ENCODE results near the gene TMEM121.
"Not testable (repeated sequence)": the region's sequence is repeated elsewhere in the genome, so short reads cannot be mapped to it uniquely, and the experiment has no call there.

Gene TMEM121

DNA sequence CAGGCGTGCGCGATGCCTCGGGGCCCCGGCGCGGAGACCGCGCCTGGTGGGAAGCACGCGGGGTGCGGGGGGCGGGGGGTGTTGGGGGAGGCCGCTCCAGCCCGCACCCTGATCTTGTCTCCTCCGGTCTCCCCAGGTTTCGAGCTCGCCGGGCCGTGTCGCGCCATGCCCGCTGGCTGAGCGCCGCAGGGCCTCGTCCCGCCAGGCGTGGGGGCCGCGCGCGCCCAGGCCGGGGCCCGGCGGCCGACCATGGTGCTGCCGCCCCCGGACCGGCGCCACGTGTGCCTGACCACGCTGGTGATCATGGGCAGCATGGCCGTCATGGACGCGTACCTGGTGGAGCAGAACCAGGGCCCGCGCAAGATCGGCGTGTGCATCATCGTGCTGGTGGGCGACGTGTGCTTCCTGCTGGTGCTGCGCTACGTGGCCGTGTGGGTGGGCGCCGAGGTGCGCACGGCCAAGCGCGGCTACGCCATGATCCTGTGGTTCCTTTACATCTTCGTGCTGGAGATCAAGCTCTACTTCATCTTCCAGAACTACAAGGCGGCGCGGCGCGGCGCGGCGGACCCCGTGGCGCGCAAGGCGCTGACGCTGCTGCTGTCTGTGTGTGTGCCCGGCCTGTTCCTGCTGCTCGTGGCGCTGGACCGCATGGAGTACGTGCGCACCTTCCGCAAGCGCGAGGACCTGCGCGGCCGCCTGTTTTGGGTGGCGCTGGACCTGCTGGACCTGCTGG, 2.4 kb downstream of the TMEM121 start:
- no peak for DNase-seq (ENCODE audit: low spot score)

DNA sequence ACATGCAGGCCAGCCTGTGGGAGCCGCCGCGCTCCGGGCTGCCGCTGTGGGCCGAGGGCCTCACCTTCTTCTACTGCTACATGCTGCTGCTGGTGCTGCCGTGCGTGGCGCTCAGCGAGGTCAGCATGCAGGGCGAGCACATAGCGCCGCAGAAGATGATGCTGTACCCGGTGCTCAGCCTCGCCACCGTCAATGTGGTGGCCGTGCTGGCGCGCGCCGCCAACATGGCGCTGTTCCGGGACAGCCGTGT, 2.9 kb downstream of the TMEM121 start:
- DNase-seq (ENCODE audit: low spot score), result no peak

DNA sequence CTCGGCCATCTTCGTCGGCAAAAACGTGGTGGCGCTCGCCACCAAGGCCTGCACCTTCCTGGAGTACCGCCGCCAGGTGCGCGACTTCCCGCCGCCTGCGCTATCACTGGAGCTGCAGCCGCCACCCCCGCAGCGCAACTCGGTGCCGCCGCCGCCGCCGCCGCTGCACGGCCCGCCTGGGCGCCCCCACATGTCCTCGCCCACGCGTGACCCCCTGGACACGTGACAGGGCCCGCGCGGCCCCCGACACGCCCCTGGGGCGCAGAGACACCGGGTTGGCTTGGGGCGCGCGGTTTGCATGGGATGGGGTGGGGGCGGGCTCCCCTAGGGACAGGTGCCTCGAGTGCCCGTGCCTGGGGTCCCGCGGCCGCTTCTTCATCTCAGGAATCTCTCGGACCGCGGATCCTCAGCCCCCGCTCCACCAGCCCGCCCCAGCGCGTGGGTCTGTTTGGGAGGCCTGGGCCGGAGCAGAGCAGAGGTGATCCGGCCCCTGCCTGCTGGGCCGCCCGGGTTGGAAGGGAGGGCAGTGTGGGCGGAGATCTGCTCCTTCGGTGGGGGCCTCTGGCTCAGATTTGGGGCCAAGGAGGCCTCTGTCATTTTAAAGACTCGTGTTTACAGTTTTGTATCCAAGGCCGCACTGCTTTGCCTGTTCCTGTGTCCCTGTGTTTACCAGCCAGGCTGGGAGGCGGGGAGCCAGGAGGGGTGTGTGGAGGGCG, 3.3 kb downstream of the TMEM121 start:
- DNase-seq (ENCODE audit: low spot score), result no peak

DNA sequence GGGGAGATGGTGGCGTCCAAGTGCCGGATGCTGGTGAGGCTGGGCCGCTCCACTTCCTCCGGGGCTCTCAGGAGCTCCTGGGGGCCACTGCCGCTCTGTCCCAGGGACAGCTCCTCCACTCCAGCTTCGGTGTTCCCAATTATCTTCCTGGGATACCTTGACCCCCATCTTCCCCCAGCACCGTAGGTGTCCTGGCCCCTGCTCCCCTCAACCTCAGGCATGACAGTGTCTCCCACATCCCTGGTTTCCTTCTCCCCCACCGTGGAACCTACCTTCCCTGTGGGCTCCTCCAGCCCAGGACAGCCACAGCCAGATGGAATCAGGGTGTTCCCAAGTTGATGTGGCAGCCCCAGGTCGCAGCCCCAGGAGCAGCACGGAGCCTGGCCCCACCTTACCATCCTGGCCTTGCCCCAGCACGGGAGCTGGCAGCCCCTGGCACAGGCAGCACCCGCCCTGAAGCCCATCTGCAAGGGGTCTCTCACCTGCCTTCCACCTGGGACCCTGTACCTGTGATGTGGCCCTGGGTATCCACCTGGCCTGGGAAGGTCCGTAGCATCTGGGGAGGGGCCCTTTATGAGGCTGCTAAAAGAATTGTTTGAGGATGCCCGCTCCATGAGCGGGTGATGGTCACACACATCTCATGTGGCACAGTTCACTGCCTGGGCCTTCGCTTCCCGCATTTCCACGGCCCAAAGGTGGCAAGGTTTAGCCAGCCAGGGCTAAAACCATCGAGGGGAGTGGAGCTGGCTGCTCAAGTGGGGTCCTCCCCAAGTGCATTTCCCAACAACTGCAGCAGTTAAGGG, 4.1 kb downstream of the TMEM121 start:
- DNase-seq (ENCODE audit: low spot score), result no peak

DNA sequence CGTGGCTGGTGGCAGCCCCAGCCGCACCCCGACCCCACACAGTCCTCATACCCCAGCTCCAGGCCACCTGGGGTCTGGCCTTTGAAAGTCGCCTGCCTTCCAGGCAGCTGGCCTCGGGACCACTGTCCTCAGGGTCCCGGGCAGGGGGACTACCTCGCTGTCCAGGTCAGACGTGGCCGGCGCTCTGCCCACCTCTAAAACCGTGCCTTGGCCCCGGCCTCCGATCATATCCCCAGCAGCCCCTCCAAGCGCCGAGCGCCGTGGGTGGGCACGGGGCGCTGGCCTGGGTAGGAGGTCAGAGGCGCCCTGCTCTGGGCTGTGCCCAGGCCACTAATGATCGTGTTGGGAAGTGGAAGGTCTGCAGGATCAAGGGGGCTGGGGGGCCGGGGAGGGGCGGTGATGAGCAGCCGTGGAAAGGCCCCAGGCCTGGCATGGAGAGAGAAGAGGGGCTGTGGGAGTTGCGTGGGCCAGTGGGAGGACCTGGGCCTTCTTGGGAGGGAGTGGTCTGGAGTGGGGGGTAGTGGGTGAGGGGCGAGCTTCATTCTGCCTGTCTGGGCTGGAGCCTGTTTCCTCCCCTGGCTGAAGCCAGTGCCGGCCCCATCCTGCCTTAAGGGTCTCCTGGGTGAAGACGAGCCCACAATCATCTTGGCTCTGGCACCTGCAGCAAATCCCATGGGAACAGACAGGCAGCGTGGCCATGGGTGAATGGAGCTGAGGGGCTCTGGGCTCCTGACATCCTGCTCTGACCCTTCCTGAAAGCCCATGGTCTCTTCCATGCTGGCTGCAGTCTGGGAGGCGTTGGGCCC, 4.9 kb downstream of the TMEM121 start:
- DNase-seq (ENCODE audit: low spot score), result no peak

DNA sequence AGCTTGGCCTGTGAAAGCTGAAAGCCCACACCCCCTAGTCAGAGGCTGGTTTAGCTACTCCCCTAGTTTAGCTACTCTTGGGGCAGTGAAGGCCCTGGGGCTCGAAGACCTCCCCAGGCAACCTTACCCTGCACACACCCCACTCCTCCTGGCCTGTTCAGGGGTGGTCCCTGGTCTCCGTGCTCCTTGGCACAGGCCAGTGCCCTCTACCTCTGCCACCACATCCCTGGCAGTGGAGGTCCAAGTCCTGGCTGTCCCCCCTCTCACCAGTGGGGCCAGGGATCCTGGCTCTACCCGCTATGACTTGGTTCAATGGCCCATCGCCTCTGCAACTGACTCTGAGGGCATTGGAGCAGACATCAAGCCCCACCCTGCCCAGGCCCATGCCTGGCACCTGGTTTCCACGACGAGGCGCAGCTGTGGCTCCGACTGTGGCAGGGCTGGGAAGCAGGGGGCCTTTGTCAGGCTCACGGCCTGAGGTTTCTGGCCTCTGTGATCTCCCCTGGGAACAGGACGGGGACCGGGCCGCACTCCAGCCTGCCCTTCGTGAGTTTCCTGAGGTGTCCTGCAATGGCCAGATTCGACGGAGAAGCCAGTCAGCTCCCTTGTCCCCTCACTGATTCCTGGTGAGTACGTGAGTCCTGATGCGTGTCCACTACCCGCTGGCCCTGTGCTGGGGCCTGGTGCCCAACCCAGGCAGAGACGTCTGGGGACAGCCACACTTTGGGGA, 5.7 kb downstream of the TMEM121 start:
- no peak for DNase-seq (ENCODE audit: low spot score)

DNA sequence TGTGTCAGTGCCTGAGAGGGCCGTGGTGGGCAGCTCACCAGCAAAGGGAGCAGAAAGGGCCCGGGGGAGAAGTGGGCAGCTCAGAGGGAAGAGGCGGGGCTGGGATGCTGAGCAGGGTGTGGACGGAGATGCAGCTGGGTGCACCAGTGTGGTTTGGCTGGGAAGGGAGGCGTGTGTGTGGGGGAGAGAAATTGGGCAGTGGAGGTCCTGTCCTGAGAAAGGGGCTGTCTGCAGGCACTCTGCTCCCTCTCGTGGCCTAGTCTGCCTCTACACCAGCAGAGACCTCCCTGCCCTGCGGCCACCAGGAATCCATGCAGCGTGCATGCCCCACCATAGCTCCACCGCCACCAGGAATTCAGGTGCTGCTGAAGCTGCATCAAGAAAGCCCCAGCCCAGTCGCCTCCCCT, 6.4 kb downstream of the TMEM121 start:
- peak; percentile 41 for DNase-seq (ENCODE audit: low spot score)

DNA sequence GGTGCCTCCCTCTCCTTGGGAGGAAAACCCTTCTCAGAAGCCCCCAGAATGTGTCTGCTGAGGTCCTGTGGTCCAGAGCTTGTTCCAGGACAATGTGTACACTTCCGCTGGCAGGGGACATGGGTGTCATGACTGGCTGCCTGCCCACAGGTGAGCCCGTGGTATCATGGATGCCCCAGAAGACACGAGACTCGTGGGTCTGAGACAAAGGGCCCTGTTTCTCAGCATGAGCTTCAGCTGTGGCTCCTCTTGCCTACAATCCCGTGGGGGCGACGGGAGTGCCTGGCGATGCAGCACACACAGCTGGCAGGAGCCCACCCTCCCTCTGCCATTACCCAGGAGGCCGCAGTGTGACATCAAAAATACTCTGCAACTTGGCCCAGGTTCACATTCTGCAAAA, 7.0 kb downstream of the TMEM121 start:
- DNase-seq (ENCODE audit: low spot score), result no peak

DNA sequence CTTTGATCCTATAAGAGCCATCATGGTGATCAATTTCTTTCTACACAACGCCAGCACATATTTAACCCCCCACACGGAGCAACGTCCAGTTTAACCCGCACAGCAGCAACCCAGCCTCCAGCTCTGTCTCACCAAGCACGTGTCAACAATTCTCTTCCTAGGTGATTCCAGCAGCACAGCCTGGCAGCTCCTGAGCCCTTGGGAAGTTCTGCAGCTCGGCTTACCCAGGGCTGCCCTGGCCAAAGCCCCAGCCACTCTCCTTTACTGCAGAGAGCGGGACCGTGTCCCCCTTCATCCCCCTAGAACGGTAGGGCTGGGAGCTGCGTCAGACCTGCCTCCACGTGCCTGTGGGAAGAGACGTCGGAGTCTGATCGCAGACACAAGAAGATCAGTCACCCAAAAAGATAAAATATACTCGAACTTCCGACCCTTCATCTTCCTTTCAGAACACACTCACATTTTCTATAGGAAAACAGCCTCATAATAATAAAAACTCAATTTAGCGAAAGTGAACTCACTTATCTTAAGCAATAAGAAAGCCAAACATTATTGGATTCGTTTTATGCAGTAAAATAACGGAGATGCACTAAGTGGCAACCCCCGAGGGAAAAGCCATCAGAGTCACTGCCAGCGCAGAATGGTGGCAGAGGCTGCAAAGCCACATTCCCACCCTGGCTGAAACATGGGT, 7.6 kb downstream of the TMEM121 start:
- DNase-seq (ENCODE audit: low spot score), result no peak

DNA sequence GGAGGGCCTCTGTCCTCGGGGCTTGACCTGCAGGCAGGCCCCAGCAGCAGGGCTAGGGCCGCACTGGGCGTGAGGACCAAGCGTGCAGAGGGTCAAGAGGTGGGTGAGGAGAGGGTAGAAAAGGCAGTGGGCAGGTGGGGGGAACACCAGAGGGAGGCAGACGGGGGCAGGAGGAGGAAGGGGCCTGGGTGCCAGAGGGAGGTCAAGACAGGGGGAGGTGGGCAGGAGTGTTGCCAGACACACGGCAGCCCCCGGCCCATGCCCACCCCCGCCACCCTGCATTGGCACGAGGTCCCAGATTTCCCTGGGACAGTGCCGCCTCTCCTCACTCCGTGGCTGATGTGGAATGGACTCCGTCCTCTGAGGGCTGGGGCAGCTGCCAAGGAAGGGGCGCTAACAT, 8.2 kb downstream of the TMEM121 start:
- DNase-seq (ENCODE audit: low spot score), result no peak

DNA sequence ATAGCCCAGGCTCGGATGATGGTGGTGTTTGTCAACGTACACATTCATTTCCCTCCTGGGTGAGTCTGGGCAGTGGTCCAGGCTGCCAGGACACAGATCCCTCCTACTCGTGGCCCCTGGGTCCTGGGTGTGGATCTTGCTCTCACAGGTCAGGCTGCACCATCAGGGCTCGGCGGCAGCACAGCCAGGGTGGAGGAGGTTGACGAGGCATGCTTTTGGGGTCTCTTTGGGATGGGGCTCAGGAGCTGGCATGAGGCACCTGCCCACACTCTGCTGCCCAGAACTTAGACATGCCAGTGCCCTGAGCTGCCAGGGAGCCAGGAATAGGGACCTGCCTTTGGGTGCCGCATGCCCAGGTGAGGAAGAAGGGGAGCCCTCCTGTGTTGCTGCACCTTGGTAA, 9.7 kb downstream of the TMEM121 start:
- DNase-seq (ENCODE audit: low spot score), result no peak

DNA sequence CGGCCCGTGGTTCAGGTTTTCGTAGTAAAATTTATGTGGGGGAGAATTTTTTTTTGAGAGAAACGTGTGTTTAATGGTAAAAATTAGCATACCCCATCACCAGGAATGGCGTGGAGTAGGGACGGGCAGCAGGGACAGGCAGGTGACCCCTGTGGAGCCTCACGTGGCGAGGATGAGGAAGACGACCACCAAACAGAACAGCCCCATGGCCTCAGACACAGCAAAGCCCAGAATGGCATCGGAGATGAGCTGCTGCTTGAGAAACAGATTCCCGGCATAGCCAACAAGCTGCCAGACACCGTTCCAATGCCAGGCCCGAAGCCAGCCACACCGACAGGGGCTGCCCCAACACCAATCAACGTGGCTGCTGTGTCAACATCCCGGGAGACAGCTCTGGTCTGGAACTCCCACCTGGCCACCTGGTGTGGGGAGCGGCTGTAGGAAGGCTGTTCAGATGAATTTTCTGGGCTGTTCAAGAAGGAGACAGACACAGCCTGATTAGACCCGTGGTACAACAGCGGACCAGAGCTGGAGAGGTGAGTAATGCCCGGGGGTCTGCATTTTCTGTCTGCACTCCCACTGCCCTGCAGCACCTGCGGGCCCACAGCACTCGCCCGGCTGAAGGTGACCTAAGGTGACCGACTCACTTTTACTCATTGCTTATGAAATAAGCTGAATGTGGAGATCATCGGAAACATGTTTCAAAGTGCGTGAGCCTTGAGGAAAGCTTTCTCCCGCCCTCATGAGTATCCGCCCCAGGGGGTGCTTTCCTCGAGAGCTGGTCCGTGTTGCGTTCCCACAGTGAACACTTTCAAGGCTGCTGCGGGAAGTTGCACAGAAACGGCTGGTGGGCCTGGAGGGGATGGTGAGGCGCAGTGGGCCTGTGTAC, 10.6 kb downstream of the TMEM121 start:
- no peak for DNase-seq (ENCODE audit: low spot score)

DNA sequence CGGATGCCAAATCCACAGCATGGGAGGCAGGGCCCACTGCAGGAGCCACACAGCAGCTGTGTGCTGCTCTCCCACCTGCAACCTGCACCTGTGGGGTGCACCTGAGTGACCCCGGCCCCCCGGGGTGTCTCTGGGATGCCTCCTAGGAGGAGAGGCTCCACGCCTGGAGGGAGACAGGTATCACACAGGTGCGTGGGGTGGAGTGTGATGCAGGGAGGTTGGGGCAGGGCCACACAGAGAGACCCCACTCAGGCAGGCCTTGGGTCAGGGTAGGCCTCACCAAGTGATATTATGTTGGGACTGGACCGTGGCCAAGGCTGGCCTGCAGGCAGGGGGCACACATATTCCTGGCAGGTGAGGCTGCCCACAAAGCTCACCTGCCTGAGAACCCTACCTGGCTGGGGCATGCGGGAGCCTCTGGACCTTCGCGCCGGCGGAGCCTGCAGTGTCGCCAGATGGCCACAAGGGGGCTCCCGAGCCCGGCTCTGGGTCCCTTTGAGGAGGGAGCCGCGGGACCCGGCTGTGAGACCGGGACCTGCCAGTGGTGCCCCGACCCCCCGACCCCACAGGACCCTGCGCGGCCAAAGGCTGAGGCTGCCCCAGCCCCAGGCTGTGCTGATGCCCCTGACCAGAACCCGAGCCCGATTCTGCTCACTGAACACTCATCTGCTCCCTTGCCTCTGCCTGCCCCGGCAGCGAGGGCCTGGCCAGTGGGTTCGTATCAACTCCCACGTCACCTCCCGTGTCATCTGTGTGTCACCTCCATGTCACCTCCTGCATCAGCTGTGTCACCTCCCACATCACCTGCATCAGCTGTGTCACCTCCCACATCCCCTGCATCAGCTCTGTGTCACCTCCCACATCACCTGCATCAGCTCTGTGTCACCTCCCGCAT, 11.4 kb downstream of the TMEM121 start:
- DNase-seq (ENCODE audit: low spot score), result peak; percentile 70

DNA sequence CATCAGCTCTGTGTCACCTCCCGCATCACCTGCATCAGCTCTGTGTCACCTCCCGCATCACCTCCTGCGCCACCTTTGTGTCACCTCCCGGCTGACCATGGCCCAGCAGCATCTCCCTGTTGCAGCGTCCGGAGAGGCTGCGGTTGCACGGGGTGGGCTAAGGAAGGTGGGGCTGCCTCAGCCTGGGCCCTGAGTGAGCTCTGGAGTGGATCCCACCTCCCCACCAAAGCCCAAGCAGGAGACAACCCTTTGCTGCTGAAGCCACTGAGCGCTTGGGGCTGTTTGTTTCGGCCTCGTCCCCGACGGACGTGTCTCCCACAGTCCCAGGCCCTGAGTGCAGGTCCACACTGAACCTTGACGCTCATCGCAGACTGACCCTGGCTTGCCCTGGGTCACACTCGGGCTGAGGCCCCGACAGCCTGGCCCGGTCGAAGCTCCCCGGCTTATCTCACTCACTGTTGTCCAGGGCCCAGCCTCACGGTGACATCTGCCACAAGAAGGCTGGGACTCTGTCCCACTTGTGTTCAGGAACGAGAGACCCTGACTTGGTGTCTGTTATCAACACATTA, 12.2 kb downstream of the TMEM121 start:
- no peak for DNase-seq (ENCODE audit: low spot score)

DNA sequence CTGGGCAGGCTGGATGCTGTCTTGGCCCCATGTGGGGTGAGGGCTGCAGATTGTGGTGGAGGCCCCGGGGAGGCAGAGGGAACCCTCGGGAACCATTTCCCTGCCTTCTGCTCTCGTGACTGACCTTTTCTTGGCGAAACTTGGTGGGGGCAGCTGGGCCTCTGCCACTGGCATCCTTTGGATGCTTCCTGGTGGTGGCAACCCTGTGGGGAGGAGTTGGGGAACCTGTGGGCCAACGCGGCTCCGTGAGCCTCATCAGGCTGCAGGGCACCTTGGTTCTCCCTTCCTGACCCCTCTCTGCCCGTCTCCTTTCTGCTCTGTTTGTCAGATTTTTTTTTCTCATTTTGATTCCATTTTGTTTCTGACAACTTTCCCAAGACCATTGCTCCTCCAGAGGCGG, 14.4 kb downstream of the TMEM121 start:
- no peak for DNase-seq (ENCODE audit: low spot score)

DNA sequence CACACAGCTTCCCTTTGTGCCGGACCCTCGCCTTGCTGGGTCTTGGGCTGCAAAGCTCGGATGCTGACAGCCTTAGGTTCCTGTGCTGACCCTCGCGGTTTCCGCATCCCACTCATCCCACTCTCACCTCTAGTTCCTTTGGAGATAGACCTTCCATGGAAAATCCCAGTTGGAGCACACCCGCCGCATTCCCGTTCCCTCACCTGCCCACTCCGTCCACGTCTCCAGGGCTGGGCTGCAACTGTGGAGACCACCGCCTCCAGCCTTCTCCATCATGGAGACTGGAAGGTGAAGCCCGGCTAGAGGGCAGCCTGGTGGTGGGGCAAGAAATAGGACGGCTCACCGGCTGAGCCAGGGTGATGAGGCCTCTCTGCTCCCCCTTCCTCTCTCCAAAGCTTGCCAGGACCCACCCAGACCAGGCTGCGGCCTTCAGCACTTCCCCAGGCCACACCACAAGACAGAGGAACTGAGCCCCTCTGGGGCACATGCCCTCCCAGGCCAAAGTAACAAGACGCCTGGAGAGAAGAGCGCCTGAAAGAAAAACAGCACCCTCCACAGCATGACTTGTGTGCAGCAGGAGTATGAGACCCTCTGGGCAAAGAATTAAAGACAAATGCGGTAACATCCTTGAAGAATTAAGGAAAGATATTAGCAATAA, 15.0 kb downstream of the TMEM121 start:
- DNase-seq (ENCODE audit: low spot score), result no peak

DNA sequence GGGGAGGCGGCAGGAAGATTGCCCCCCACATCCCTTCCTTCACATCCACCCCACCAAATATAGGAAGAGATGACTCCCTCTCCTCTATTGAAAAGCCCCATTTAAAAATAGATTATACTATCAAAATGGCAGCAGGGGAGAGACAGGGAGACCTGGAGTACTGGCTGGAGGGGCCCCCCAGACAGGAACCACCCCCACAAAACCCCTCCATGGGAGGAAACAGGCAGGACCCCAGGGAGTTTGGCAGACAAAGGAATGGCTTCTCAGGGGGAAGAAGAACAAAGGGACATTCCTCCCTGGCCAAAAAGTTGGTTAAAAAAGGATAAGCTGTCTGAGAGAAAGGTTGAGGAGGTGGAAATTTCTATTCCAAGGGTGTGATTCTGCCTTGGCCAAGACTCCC, 19.3 kb downstream of the TMEM121 start:
- DNase-seq (ENCODE audit: low spot score), result not testable (repeated sequence)

DNA sequence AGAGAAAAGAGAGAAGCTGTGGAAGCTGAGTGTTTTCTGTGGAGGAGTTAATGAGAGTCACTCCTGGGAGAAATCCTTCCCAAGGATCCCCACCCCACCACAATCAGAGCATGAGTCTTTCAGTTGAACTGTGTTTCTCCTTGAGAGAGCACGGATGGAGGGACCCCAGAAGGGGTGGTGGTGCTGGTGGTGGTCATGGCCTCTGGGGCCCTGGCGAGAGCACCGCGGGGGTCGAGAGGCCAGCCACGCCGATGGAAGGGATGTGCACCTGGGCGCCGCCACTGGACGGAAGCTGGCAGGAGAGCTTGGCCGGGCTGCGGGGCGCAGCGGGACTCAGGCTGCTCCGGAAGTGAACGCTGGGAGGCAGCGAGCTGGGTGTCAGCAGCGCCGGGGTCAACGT, 20.0 kb downstream of the TMEM121 start:
- not testable (repeated sequence) for DNase-seq (ENCODE audit: low spot score)

Measured in RKO (cell line).